Kidney (tissue), 14 donors: ENCODE measurements around the gene WFDC12. TPM values are rescaled to one million over a fixed set of nuclear protein-coding genes. Genes with fewer than 3 reads are reported as not detected.

ENCODE experiments used
- DNase-seq, 5 donors: peaks; one replicate each; pipeline ENCODE4 v3.0.0-alpha.2; 2013 to 2020
- FAIRE-seq: peaks from 2 replicates; lab custom pipeline; 2012; peaks lifted over from hg19 to GRCh38; lab: Jason Lieb, UNC
- H3K27ac ChIP-seq, 2 donors: one replicate each; pipeline ENCODE4 v1.7.0; 2013; ENCODE audit warnings: low read depth in 2 of 2, low read length in 2 of 2, inconsistent platforms in 1 of 2
- H3K27me3 ChIP-seq: one replicate; pipeline ENCODE4 v1.7.1; 2013; ENCODE audit warnings: low read length, inconsistent platforms; ENCODE audit not compliant: control insufficient read depth, insufficient read depth
- H3K36me3 ChIP-seq, 3 donors: one replicate each; pipeline versions ENCODE4 v1.7.0 to v1.7.1; 2013; ENCODE audit warnings: low read length in 3 of 3, control low read depth in 1 of 3, inconsistent platforms in 1 of 3; ENCODE audit not compliant: insufficient read depth in 3 of 3, control insufficient read depth in 2 of 3
- H3K4me1 ChIP-seq, 3 donors: one replicate each; pipeline versions ENCODE4 v1.7.0 to v1.7.1; 2013; ENCODE audit warnings: low read length in 3 of 3, inconsistent platforms in 1 of 3, low read depth in 1 of 3; ENCODE audit not compliant: control insufficient read depth in 2 of 3, insufficient read depth in 2 of 3
- H3K4me3 ChIP-seq, 3 donors: one replicate each; pipeline versions ENCODE4 v1.7.0 to v1.8.1; 2013; ENCODE audit warnings: low read length in 3 of 3, control low read depth in 1 of 3, inconsistent platforms in 1 of 3
- H3K9ac ChIP-seq, 3 donors: one replicate each; pipeline versions ENCODE4 v1.7.0 to v1.7.1; 2013; ENCODE audit warnings: low read length in 3 of 3, control low read depth in 1 of 3, inconsistent platforms in 1 of 3
- H3K9me3 ChIP-seq, 3 donors: one replicate each; pipeline versions ENCODE4 v1.7.0 to v1.7.1; 2013; ENCODE audit warnings: low read length in 3 of 3, control low read depth in 1 of 3, inconsistent platforms in 1 of 3; ENCODE audit not compliant: control insufficient read depth in 2 of 3, insufficient read depth in 1 of 3
- CTCF ChIP-seq: IDR thresholded peaks from 3 replicates; pipeline ENCODE4 v1.5.1; 2012; ENCODE audit warnings: mild to moderate bottlenecking, moderate library complexity, borderline replicate concordance; ENCODE audit not compliant: insufficient read depth; ENCODE audit errors: extremely low read depth
- intact Hi-C: fragments of 100-400 bp; cut with DNase I; formaldehyde crosslinking; loops from one replicate; pipeline ENCODE4 v1.11.1; 2022
- polyA plus RNA-seq: library from polyadenylated mRNA; stranded (reverse); fragments of 350-450 nt; fragmentation: Illumina TruSeq; extraction: RNeasy Lipid Tissue Mini Kit (QIAGEN cat#74804); gene quantifications from one replicate; pipeline ENCODE4 v1.2.3, GENCODE V29; 2014; ENCODE audit warnings: low read depth, low replicate concordance; ENCODE audit not compliant: insufficient read depth
- total RNA-seq: library from RNA; stranded (reverse); fragmentation: NEBNext Ultra II Directional; extraction: Animal tissue kit (Norgen Biotek cat#: 25700); gene quantifications from one replicate; pipeline ENCODE4 v1.2.1, GENCODE V29; 2021
- donor health status: control.
- donor health status: control.
- donor health status: control.
- donor health status: control.
- donor health status: control.
- donor health status: DM: yes; HTN: yes; CAD: no.
- donor health status: Normal renal cell carcinoma (clear cell type).

The WFDC12 gene
- total and polyA plus RNA-seq, 2 donors from 2014 or later = 1.4 TPM; not detected in 1

GRCh38 chr20:45154183-45154582 is 29.9 kb upstream of the WFDC12 start:
- intact Hi-C loops = no loop called here
- no peak overlapping the region for H3K9ac ChIP-seq
- H3K36me3 ChIP-seq = no peaks in the 10 kb centered on the region
- DNase-seq = no peak
- peaks cover 0 to 6% (median 0%) of the 10 kb centered on the region in 3 donors for H3K9me3 ChIP-seq
- H3K4me3 ChIP-seq = no peak overlapping the region
- FAIRE-seq = no peak
- no peaks in the 10 kb centered on the region for H3K4me1 ChIP-seq
- no peaks in the 10 kb centered on the region for H3K27me3 ChIP-seq
- H3K27ac ChIP-seq = no peak overlapping the region
- no peak for TF ChIP-seq CTCF

GRCh38 chr20:45153752-45154151 is 29.5 kb upstream of the WFDC12 start:
- H3K4me3 ChIP-seq = no peak overlapping the region
- DNase-seq (no peak), FAIRE-seq (no peak)
- H3K27me3 ChIP-seq = no peaks in the 10 kb centered on the region
- H3K4me1 ChIP-seq = no peaks in the 10 kb centered on the region
- H3K36me3 ChIP-seq = no peaks in the 10 kb centered on the region
- H3K27ac ChIP-seq = no peak overlapping the region
- no peak overlapping the region for H3K9ac ChIP-seq
- no peak for TF ChIP-seq CTCF
- intact Hi-C loops = no loop called here
- H3K9me3 ChIP-seq = peaks cover 0 to 6% (median 0%) of the 10 kb centered on the region in 3 donors

GRCh38 chr20:45153147-45153546 is 28.9 kb upstream of the WFDC12 start:
- Histone ChIP-seq H3K4me3 (no peak overlapping the region), H3K27me3 (no peaks in the 10 kb centered on the region), H3K27ac (no peak overlapping the region), H3K36me3 (no peaks in the 10 kb centered on the region), H3K9me3 (peaks cover 0 to under 1% (median 0%) of the 10 kb centered on the region in 3 donors), H3K9ac (no peak overlapping the region), H3K4me1 (no peaks in the 10 kb centered on the region)
- DNase-seq (no peak), FAIRE-seq (no peak)
- intact Hi-C loops = no loop called here
- TF ChIP-seq CTCF = no peak

GRCh38 chr20:45152405-45152804 is 28.1 kb upstream of the WFDC12 start:
- no peak for TF ChIP-seq CTCF
- intact Hi-C loops = no loop called here
- no peaks in the 10 kb centered on the region for H3K36me3 ChIP-seq

More at GRCh38 chr20:45152405-45152804, 28.1 kb upstream of the WFDC12 start:
- DNase-seq = no peak
- Histone ChIP-seq H3K4me3 (no peak overlapping the region), H3K27ac (no peak overlapping the region), H3K4me1 (no peaks in the 10 kb centered on the region), H3K9me3 (no peaks in the 10 kb centered on the region), H3K27me3 (no peaks in the 10 kb centered on the region), H3K9ac (no peak overlapping the region)
- FAIRE-seq = no peak
